Smooth muscle cell (in vitro differentiated cells): ENCODE measurements around the gene CPNE6. TPM values are rescaled to one million over a fixed set of nuclear protein-coding genes. Genes with fewer than 3 reads are reported as not detected.
A peak's percentile ranks its signal among the peaks of the same experiment; 100 is the strongest.

Experiments
- DNase-seq: peaks from one replicate; lab custom pipeline; 2025; ENCODE audit not compliant: unreplicated experiment; lab: John Stamatoyannopoulos, UW
- H2AFZ ChIP-seq: fragments of 200-600 bp; sonication (generic); 2 replicates; pipeline ENCODE4 v1.6.0; 2016; ENCODE audit warnings: antibody characterized with exemption, low read depth, mild to moderate bottlenecking
- H3F3A ChIP-seq: fragments of 200-600 bp; sonication (generic); 2 replicates; pipeline ENCODE4 v1.6.0; 2017; ENCODE audit warnings: antibody characterized with exemption, low read depth
- H3K27ac ChIP-seq: fragments of 200-600 bp; sonication (generic); 2 replicates; pipeline ENCODE4 v1.5.1; 2016; ENCODE audit warnings: low read depth, mild to moderate bottlenecking
- H3K27me3 ChIP-seq: fragments of 200-600 bp; sonication (generic); 2 replicates; pipeline ENCODE4 v1.6.1; 2016; ENCODE audit warnings: low read depth, mild to moderate bottlenecking
- H3K36me3 ChIP-seq: fragments of 200-600 bp; sonication (generic); 2 replicates; pipeline ENCODE4 v1.5.1; 2016; ENCODE audit warnings: low read depth
- H3K4me1 ChIP-seq: fragments of 200-600 bp; sonication (generic); 2 replicates; pipeline ENCODE4 v1.5.1; 2016; ENCODE audit warnings: low read depth
- H3K4me2 ChIP-seq: fragments of 200-600 bp; sonication (generic); 2 replicates; pipeline ENCODE4 v1.6.0; 2016; ENCODE audit warnings: mild to moderate bottlenecking
- H3K4me3 ChIP-seq: fragments of 200-600 bp; sonication (generic); 2 replicates; pipeline ENCODE4 v1.5.1; 2016; ENCODE audit warnings: mild to moderate bottlenecking
- H3K79me2 ChIP-seq: fragments of 200-600 bp; sonication (generic); 2 replicates; pipeline ENCODE4 v1.6.0; 2016; ENCODE audit warnings: low read depth, mild to moderate bottlenecking
- H3K9ac ChIP-seq: fragments of 200-600 bp; sonication (generic); 2 replicates; pipeline ENCODE4 v1.6.0; 2016; ENCODE audit warnings: low read depth
- H3K9me3 ChIP-seq: fragments of 200-600 bp; sonication (generic); replicated peaks from 2 replicates; pipeline ENCODE4 v1.5.1; 2016; ENCODE audit warnings: low read depth
- H4K20me1 ChIP-seq: fragments of 200-600 bp; sonication (generic); 2 replicates; pipeline ENCODE4 v1.6.0; 2016; ENCODE audit warnings: low read depth
- CTCF ChIP-seq: fragments of 200-600 bp; sonication (generic); IDR thresholded peaks from 2 replicates; pipeline ENCODE4 v1.5.1; 2017; ENCODE audit warnings: borderline replicate concordance, mild to moderate bottlenecking, antibody characterized with exemption; ENCODE audit not compliant: insufficient read depth, poor library complexity, severe bottlenecking
- WGBS: methylation state at CpG from one replicate; pipeline ENCODE4 v1.1.7; 2016; ENCODE audit warnings: low lambda C conversion rate; 5-methylcytosine and 5-hydroxymethylcytosine counted together
- polyA plus RNA-seq: library from polyadenylated mRNA; unstranded; fragments of >200 nt; fragmentation: Nextera tagmentation; extraction: Ambion mirVana; gene quantifications from 2 replicates; pipeline ENCODE4 v1.2.1, GENCODE V29; 2016
- total RNA-seq: library from RNA; depleted of rRNA; stranded (reverse); fragments of >200 nt; gene quantifications from 2 replicates; pipeline ENCODE4 v1.2.3, GENCODE V29; 2014

The CPNE6 gene
- total and polyA plus RNA-seq, 2 experiments from 2014 or later = not detected

GRCh38 chr14:24114532-24115421 lies 43.4 kb downstream of the CPNE6 start, which contains the start of the genes DCAF11 and NRL:
Gene DCAF11 (plus strand): TSS chr14:24114777. CDS start chr14:24115595, 818 bp downstream.
Gene NRL (minus strand): TSS chr14:24114949. CDS start chr14:24082848, 32,101 bp downstream.
- Histone ChIP-seq H3K27me3 (no peaks in the 10 kb centered on the region), H3K4me3 (peak within 1 kb of the TSS; percentile 80), H3F3A (no peaks in the 10 kb centered on the region), H3K27ac (peak within 1 kb of the TSS; percentile 97), H3K9me3 (no peaks in the 10 kb centered on the region), H2AFZ (peak within 1 kb of the TSS; percentile 85), H3K79me2 (peaks cover 11% of the 10 kb centered on the region), H3K9ac (peak within 1 kb of the TSS; percentile 94), H4K20me1 (no peaks in the 10 kb centered on the region), H3K4me2 (peak within 1 kb of the TSS; percentile 97), H3K4me1 (peaks cover 12% of the 10 kb centered on the region), H3K36me3 (no peaks in the 10 kb centered on the region)
- no peak for TF ChIP-seq CTCF
- under 1% methylated on average over 58 of the region's 65 CpGs for WGBS
- DNase-seq = peak; percentile 96

- no peaks in the 10 kb centered on the region for H3F3A ChIP-seq
- peak overlapping the region; percentile 80 for H2AFZ ChIP-seq
- WGBS = 9% methylated on average over 14 of the region's 14 CpGs
- no peaks in the 10 kb centered on the region for H3K27me3 ChIP-seq
- H4K20me1 ChIP-seq = no peaks in the 10 kb centered on the region
- peak overlapping the region; percentile 97 for H3K4me2 ChIP-seq
- no peak for TF ChIP-seq CTCF
- no peaks in the 10 kb centered on the region for H3K9me3 ChIP-seq
- peaks cover 11% of the 10 kb centered on the region for H3K79me2 ChIP-seq
- no peak for DNase-seq
- peak overlapping the region; percentile 94 for H3K9ac ChIP-seq
- peak overlapping the region; percentile 97 for H3K27ac ChIP-seq
- peak overlapping the region; percentile 80 for H3K4me3 ChIP-seq
- peaks cover 12% of the 10 kb centered on the region for H3K4me1 ChIP-seq
- H3K36me3 ChIP-seq = no peaks in the 10 kb centered on the region
These were observed 44.2 kb downstream of the CPNE6 start for GRCh38 chr14:24115422-24116127.

- no peak for TF ChIP-seq CTCF
- H4K20me1 ChIP-seq = no peaks in the 10 kb centered on the region
- H3K4me2 ChIP-seq = peak overlapping the region; percentile 97
- no peak overlapping the region for H3K9ac ChIP-seq
- H2AFZ ChIP-seq = no peak overlapping the region
- peaks cover 12% of the 10 kb centered on the region for H3K4me1 ChIP-seq
- peak overlapping the region; percentile 80 for H3K4me3 ChIP-seq
- H3K9me3 ChIP-seq = no peaks in the 10 kb centered on the region
- WGBS = 94% methylated on average over 6 of the region's 6 CpGs
- peaks cover 11% of the 10 kb centered on the region for H3K79me2 ChIP-seq
- DNase-seq = no peak
- peaks cover under 1% of the 10 kb centered on the region for H3K36me3 ChIP-seq
- H3K27ac ChIP-seq = no peak overlapping the region
- H3K27me3 ChIP-seq = no peaks in the 10 kb centered on the region
- no peaks in the 10 kb centered on the region for H3F3A ChIP-seq
These were observed 44.9 kb downstream of the CPNE6 start for GRCh38 chr14:24116128-24116814.
